GM12878 (cell line): ENCODE measurements around the gene GSAP. TPM values are rescaled to one million over a fixed set of nuclear protein-coding genes. Genes with fewer than 3 reads are reported as not detected.

Experiments used
- ATAC-seq: fragments of 200-7000 bp; cut with Tn5 transposase; 3 replicates; pipeline ENCODE4 v1.9.1; 2020; ENCODE audit warnings: mild to moderate bottlenecking, moderate library complexity
- BruUV-seq: library from RNA; stranded (reverse); fragments of 400-500 nt; replicated peaks from 2 replicates; lab custom pipeline; 2021; lab: Mats Ljungman, UMichigan
- CTCF ChIA-PET: fragments of 300-600 bp; sonication (Branson Sonifier 250); formaldehyde crosslinking; extraction: SDS; loops from one replicate; lab custom pipeline; 2021; ENCODE audit warnings: inconsistent platforms; lab: Yijun Ruan, JAX
- POLR2A ChIA-PET: fragments of 350-600 bp; formaldehyde crosslinking; extraction: SDS; loops from one replicate; lab custom pipeline; 2021; ENCODE audit warnings: inconsistent platforms; lab: Charles Lee
- RAD21 ChIA-PET: fragments of 300-600 bp; sonication (Branson Sonifier 250); formaldehyde crosslinking; loops from one replicate; lab custom pipeline; 2023; ENCODE audit warnings: antibody characterized with exemption; ENCODE audit not compliant: unreplicated experiment; lab: Charles Lee
- SMC1A ChIA-PET: fragments of 300-600 bp; sonication (Branson Sonifier 250); formaldehyde crosslinking; loops from one replicate; lab custom pipeline; 2023; ENCODE audit not compliant: unreplicated experiment, uncharacterized antibody; lab: Charles Lee
- DNase-seq: peaks from one replicate; pipeline ENCODE4 v3.0.0-alpha.2; 2011; ENCODE audit warnings: low read depth, low spot score
- FAIRE-seq: peaks from 3 replicates; lab custom pipeline; 2011; peaks lifted over from hg19 to GRCh38; lab: Jason Lieb, UNC
- H2AFZ ChIP-seq: 2 replicates; pipeline ENCODE4 v1.6.0; 2011; ENCODE audit warnings: low read depth, low read length, control low read depth; ENCODE audit not compliant: control insufficient read depth
- H3K27ac ChIP-seq: 2 replicates; pipeline ENCODE4 v1.5.1; 2011; ENCODE audit warnings: control low read depth; ENCODE audit not compliant: control insufficient read depth, insufficient read depth
- H3K27me3 ChIP-seq, 2 experiments: replicated peaks in 1 of 2; 2 replicates each; pipeline versions ENCODE4 v1.6.0 to v1.6.1; 2011; ENCODE audit warnings: low read length in 1 of 2; ENCODE audit not compliant: control insufficient read depth in 2 of 2, insufficient read depth in 2 of 2
- H3K36me3 ChIP-seq, 2 experiments: 2 replicates each; pipeline ENCODE4 v1.5.1; 2011; ENCODE audit warnings: low read length in 1 of 2; ENCODE audit not compliant: control insufficient read depth in 2 of 2, insufficient read depth in 2 of 2
- H3K4me1 ChIP-seq: 2 replicates; pipeline ENCODE4 v1.6.1; 2011; ENCODE audit warnings: mild to moderate bottlenecking, low read length, moderate library complexity, mixed read lengths; ENCODE audit not compliant: control insufficient read depth, insufficient read depth
- H3K4me2 ChIP-seq: 2 replicates; pipeline ENCODE4 v1.6.0; 2011; ENCODE audit warnings: control low read depth; ENCODE audit not compliant: control insufficient read depth, insufficient read depth
- H3K4me3 ChIP-seq: fragments of 200-600 bp; sonication (generic); 2 replicates; pipeline ENCODE4 v1.5.1; 2016
- H3K79me2 ChIP-seq: 2 replicates; pipeline ENCODE4 v1.6.0; 2011; ENCODE audit warnings: low read length; ENCODE audit not compliant: control insufficient read depth, insufficient read depth
- H3K9ac ChIP-seq: 2 replicates; pipeline ENCODE4 v1.8.0; 2011; ENCODE audit warnings: low read length, control low read depth, mixed read lengths; ENCODE audit not compliant: control insufficient read depth, insufficient read depth
- H3K9me3 ChIP-seq: replicated peaks from 3 replicates; pipeline ENCODE4 v1.5.1; 2011; ENCODE audit warnings: mild to moderate bottlenecking, low read length; ENCODE audit not compliant: control insufficient read depth, insufficient read depth
- H4K20me1 ChIP-seq: 2 replicates; pipeline ENCODE4 v1.6.0; 2011; ENCODE audit not compliant: control insufficient read depth, insufficient read depth
- NFIC ChIP-seq: IDR thresholded peaks from 2 replicates; pipeline ENCODE4 v1.6.1; 2012; ENCODE audit warnings: low read depth, mild to moderate bottlenecking, inconsistent platforms, low read length, moderate library complexity
- NRF1 ChIP-seq: conservative IDR thresholded peaks from 2 replicates; pipeline ENCODE4 v1.6.1; 2011; ENCODE audit warnings: mild to moderate bottlenecking, low read depth, low read length, improper control_type of control experiment
- ZBED1 ChIP-seq: IDR thresholded peaks from 2 replicates; pipeline ENCODE4 v1.6.1; 2016; ENCODE audit warnings: borderline replicate concordance
- ZNF207 ChIP-seq: fragments of 450-650 bp; IDR thresholded peaks from 2 replicates; pipeline ENCODE4 v1.6.1; 2014; ENCODE audit warnings: antibody characterized with exemption, mild to moderate bottlenecking, borderline replicate concordance
- WGBS: methylation state at CpG from one replicate; pipeline ENCODE4 v1.1.6; 2016; ENCODE audit warnings: low lambda C conversion rate; ENCODE audit not compliant: insufficient replicate concordance, insufficient coverage; ENCODE audit errors: missing lambda C conversion rate; 5-methylcytosine and 5-hydroxymethylcytosine counted together
- in situ Hi-C: fragments of 300-500 bp; cut with MboI; formaldehyde crosslinking; loops from 9 replicates; pipeline ENCODE4 v1.14.3; 2018; ENCODE audit warnings: mixed read lengths
- intact Hi-C: fragments of 100-400 bp; cut with micrococcal nuclease; formaldehyde crosslinking; loops from one replicate; pipeline ENCODE4 v1.14.2; 2022; ENCODE audit not compliant: unreplicated experiment
- polyA plus RNA-seq, 11 experiments: library from polyadenylated mRNA; depleted of rRNA in 4 of 11; unstranded in 6 of 11; stranded (reverse) in 5 of 11; fragments of >200 nt; fragmentation: Nextera tagmentation in 4 of 11; fragmentation: Illumina TruSeq in 1 of 11; extraction: Ambion mirVana in 4 of 11; extraction: Trizol in 1 of 11; gene quantifications; 1 replicate in 1 of 11; 2 replicates in 10 of 11; pipeline versions ENCODE4 v1.2.1 to v1.2.3, GENCODE V29; 2011 to 2016; ENCODE audit warnings: inconsistent platforms in 2 of 11, missing spikeins in 2 of 11, low read depth in 1 of 11
- total RNA-seq, 4 experiments: library from RNA; depleted of rRNA in 3 of 4; stranded (reverse); fragments of >200 nt in 3 of 4; fragmentation: Illumina TruSeq in 1 of 4; extraction: Trizol in 1 of 4; gene quantifications; 2 replicates each; pipeline versions ENCODE4 v1.2.1 to v1.2.3, GENCODE V29; 2013 to 2021
- TF ChIP-seq, protein P1 (sequence below): fragments of 450-650 bp; IDR thresholded peaks from 2 replicates; pipeline ENCODE4 v1.6.1; 2017; ENCODE audit warnings: mild to moderate bottlenecking, low read depth, inconsistent platforms; ENCODE audit not compliant: poor library complexity, severe bottlenecking
- TF ChIP-seq, protein P2 (sequence below): fragments of 450-650 bp; IDR thresholded peaks from 2 replicates; pipeline ENCODE4 v1.6.1; 2018; ENCODE audit warnings: borderline replicate concordance, mild to moderate bottlenecking; ENCODE audit not compliant: partially characterized antibody
- TF ChIP-seq, protein P3 (sequence below): fragments of 450-650 bp; formaldehyde crosslinking; IDR thresholded peaks from 2 replicates; pipeline ENCODE4 v1.5.0; 2022; ENCODE audit warnings: mild to moderate bottlenecking, missing genetic modification characterization
- TF ChIP-seq, protein P4 (sequence below): IDR thresholded peaks from 2 replicates; pipeline ENCODE4 v1.6.1; 2011; ENCODE audit warnings: low read depth, mild to moderate bottlenecking, low read length, moderate library complexity, borderline replicate concordance; ENCODE audit errors: extremely low read depth
- TF ChIP-seq, protein P5 (sequence below): fragments of 150-350 bp; IDR thresholded peaks from 2 replicates; pipeline ENCODE4 v1.6.1; 2016; ENCODE audit warnings: low read depth, low read length

The GSAP gene
- total and polyA plus RNA-seq, 10 of the 15 experiments (the other 5 are each of a cell fraction or from before 2014, with no cell fraction given) = 6.6 to 38.1 (median 21.8) TPM

DNA sequence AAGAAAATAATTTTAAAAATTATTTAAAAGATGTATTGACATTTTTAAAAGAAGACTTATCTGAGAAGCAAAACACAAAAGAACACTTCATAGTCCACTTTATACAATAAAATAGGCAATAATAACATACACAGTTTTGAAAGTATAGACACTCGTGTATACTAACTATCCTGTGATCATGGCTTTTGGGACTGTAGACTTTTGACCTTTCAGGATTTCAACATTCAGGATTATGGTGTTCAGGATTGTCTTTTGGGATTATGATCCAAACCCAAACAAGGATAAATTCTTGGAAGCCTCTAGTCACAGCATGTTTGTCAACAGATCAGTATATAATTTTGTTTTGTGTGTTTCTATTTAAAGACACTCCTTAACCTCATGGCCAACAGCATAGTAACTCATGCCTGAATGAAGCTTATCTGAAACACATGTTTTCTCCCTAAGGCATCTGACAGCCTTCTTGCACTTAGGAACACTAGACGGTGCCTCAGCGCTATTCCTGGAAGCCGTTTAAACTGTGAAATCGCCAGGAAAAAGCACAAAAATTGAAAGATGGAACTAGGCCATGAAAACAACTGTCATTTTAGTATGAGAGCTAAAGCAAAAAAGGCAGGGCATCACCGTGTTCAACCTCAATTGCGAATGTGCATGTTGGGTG, 29.9 kb downstream of the GSAP start:
- no TSS peak for BruUV-seq
- ChIA-PET RAD21 (no interaction called here), SMC1A (interaction anchor here (0.6 to 1.7 kb wide), 3 partner anchors 28 to 58 kb away, joined by 3 to 4 read pairs (median 4); no protein-coding TSS in a partner anchor), CTCF (interaction anchor here (1.0 kb wide), 1 partner anchor 22 kb away, joined by 3 read pairs; no protein-coding TSS in a partner anchor), POLR2A (interaction anchor here (1.2 kb wide), 1 partner anchor 15 kb away, joined by 3 read pairs; no protein-coding TSS in a partner anchor)
- WGBS = 97% methylated on average over 7 of the region's 7 CpGs
- Histone ChIP-seq H3K4me1 (peaks cover 5% of the 10 kb centered on the region), H3K4me2 (no peak overlapping the region), H3K9me3 (no peaks in the 10 kb centered on the region), H2AFZ (no peak overlapping the region), H3K36me3 (0 out of 4 replicates have a peak, but pooled peaks cover 0 to 5% of the 10 kb centered on the region in 2 experiments), H3K9ac (no peak overlapping the region), H3K79me2 (no peaks in the 10 kb centered on the region), H4K20me1 (no peaks in the 10 kb centered on the region), H3K27me3 (no peaks in the 10 kb centered on the region), H3K4me3 (no peak overlapping the region), H3K27ac (no peak overlapping the region)
- intact Hi-C loops (no loop called here), in situ Hi-C loops (no loop called here)
- FAIRE-seq = no peak
- ATAC-seq = no peak
- DNase-seq = no peak
- TF ChIP-seq NFIC (no peak), ZBED1 (no peak), ZNF207 (no peak), NRF1 (no peak)
- TF ChIP-seq, protein P1, sequence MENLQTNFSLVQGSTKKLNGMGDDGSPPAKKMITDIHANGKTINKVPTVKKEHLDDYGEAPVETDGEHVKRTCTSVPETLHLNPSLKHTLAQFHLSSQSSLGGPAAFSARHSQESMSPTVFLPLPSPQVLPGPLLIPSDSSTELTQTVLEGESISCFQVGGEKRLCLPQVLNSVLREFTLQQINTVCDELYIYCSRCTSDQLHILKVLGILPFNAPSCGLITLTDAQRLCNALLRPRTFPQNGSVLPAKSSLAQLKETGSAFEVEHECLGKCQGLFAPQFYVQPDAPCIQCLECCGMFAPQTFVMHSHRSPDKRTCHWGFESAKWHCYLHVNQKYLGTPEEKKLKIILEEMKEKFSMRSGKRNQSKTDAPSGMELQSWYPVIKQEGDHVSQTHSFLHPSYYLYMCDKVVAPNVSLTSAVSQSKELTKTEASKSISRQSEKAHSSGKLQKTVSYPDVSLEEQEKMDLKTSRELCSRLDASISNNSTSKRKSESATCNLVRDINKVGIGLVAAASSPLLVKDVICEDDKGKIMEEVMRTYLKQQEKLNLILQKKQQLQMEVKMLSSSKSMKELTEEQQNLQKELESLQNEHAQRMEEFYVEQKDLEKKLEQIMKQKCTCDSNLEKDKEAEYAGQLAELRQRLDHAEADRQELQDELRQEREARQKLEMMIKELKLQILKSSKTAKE = no peak
- TF ChIP-seq, protein P2, sequence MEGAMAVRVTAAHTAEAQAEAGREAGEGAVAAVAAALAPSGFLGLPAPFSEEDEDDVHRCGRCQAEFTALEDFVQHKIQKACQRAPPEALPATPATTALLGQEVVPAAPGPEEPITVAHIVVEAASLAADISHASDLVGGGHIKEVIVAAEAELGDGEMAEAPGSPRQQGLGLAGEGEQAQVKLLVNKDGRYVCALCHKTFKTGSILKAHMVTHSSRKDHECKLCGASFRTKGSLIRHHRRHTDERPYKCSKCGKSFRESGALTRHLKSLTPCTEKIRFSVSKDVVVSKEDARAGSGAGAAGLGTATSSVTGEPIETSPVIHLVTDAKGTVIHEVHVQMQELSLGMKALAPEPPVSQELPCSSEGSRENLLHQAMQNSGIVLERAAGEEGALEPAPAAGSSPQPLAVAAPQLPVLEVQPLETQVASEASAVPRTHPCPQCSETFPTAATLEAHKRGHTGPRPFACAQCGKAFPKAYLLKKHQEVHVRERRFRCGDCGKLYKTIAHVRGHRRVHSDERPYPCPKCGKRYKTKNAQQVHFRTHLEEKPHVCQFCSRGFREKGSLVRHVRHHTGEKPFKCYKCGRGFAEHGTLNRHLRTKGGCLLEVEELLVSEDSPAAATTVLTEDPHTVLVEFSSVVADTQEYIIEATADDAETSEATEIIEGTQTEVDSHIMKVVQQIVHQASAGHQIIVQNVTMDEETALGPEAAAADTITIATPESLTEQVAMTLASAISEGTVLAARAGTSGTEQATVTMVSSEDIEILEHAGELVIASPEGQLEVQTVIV = no peak
- TF ChIP-seq, protein P3, sequence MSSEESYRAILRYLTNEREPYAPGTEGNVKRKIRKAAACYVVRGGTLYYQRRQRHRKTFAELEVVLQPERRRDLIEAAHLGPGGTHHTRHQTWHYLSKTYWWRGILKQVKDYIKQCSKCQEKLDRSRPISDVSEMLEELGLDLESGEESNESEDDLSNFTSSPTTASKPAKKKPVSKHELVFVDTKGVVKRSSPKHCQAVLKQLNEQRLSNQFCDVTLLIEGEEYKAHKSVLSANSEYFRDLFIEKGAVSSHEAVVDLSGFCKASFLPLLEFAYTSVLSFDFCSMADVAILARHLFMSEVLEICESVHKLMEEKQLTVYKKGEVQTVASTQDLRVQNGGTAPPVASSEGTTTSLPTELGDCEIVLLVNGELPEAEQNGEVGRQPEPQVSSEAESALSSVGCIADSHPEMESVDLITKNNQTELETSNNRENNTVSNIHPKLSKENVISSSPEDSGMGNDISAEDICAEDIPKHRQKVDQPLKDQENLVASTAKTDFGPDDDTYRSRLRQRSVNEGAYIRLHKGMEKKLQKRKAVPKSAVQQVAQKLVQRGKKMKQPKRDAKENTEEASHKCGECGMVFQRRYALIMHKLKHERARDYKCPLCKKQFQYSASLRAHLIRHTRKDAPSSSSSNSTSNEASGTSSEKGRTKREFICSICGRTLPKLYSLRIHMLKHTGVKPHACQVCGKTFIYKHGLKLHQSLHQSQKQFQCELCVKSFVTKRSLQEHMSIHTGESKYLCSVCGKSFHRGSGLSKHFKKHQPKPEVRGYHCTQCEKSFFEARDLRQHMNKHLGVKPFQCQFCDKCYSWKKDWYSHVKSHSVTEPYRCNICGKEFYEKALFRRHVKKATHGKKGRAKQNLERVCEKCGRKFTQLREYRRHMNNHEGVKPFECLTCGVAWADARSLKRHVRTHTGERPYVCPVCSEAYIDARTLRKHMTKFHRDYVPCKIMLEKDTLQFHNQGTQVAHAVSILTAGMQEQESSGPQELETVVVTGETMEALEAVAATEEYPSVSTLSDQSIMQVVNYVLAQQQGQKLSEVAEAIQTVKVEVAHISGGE (CRISPR knock-in tag) = no peak
- TF ChIP-seq, protein P4, sequence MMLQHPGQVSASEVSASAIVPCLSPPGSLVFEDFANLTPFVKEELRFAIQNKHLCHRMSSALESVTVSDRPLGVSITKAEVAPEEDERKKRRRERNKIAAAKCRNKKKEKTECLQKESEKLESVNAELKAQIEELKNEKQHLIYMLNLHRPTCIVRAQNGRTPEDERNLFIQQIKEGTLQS = no peak
- TF ChIP-seq, protein P5, sequence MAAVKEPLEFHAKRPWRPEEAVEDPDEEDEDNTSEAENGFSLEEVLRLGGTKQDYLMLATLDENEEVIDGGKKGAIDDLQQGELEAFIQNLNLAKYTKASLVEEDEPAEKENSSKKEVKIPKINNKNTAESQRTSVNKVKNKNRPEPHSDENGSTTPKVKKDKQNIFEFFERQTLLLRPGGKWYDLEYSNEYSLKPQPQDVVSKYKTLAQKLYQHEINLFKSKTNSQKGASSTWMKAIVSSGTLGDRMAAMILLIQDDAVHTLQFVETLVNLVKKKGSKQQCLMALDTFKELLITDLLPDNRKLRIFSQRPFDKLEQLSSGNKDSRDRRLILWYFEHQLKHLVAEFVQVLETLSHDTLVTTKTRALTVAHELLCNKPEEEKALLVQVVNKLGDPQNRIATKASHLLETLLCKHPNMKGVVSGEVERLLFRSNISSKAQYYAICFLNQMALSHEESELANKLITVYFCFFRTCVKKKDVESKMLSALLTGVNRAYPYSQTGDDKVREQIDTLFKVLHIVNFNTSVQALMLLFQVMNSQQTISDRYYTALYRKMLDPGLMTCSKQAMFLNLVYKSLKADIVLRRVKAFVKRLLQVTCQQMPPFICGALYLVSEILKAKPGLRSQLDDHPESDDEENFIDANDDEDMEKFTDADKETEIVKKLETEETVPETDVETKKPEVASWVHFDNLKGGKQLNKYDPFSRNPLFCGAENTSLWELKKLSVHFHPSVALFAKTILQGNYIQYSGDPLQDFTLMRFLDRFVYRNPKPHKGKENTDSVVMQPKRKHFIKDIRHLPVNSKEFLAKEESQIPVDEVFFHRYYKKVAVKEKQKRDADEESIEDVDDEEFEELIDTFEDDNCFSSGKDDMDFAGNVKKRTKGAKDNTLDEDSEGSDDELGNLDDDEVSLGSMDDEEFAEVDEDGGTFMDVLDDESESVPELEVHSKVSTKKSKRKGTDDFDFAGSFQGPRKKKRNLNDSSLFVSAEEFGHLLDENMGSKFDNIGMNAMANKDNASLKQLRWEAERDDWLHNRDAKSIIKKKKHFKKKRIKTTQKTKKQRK = no peak
